HEK293T (cell line): ENCODE results near the gene SAMD10.

Experiments
- ARNT ChIP-seq: fragments of 450-650 bp; IDR thresholded peaks from 2 replicates; pipeline ENCODE4 v1.6.1; 2017; ENCODE audit warnings: mild to moderate bottlenecking
- FOXM1 ChIP-seq: fragments of 450-650 bp; IDR thresholded peaks from 2 replicates; pipeline ENCODE4 v1.6.1; 2017; ENCODE audit warnings: mild to moderate bottlenecking, borderline replicate concordance

DNA sequence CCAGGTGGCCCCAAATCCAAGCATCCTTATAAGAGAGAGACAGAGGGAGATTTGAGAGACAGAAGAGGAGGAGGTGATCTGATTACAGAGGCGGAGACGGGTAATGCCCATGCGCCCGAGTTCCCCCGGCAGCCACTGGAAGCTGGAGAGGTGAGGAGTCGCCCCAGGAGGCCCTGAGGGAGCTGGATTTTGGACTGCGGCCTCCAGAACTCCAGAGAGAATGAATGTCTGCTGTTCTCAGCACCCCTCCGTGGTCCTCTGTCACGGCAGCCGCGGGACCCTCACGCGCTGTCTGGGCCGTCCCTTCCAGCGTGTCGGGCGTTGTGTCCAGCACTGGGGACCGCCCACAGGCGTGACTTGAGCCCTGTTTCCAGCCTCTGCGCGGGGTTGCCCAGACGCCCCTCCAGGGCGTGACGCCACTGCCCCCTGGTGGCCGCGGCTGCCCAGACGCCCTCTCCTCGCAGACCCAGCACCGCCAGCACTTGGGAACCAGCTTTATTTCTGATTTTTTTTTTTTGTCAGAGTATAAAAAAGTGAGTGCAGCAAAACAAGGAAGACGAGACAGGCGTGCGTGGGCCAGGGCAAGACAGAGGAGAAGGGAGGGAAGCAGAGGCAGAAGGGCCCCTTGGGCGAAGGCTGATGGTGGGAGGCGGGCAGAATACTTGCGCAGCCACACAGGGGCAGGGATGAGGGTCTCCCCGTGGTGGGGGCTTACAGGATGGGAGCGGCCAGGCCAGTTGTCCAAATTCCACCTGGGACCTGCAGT lies 5.6 kb downstream of the SAMD10 start:
- TF ChIP-seq FOXM1 (no peak), ARNT (peak; percentile 95)
